A549 (cell line): ENCODE data around the gene COIL. TPM values are rescaled to one million over a fixed set of nuclear protein-coding genes. Genes with fewer than 3 reads are reported as not detected.

Experiments
- ATAC-seq, 2 experiments: fragments of 200-7000 bp in 1 of 2; fragments of >200 bp in 1 of 2; cut with Nextera tagmentation in 1 of 2; cut with Tn5 transposase in 1 of 2; 3 replicates each; pipeline versions ENCODE4 v1.8.0 to v1.9.1; 2018 to 2020; ENCODE audit warnings: mild to moderate bottlenecking in 1 of 2, moderate library complexity in 1 of 2
- CTCF ChIA-PET: fragments of 300-600 bp; sonication (Branson Sonifier 250); formaldehyde crosslinking; extraction: SDS; loops from one replicate; lab custom pipeline; 2021; ENCODE audit warnings: antibody characterized with exemption, inconsistent platforms; lab: Yijun Ruan, JAX
- POLR2A ChIA-PET: fragments of 350-600 bp; formaldehyde crosslinking; extraction: SDS; loops from one replicate; lab custom pipeline; 2021; ENCODE audit warnings: antibody characterized with exemption, inconsistent platforms; lab: Yijun Ruan, JAX
- DNase-seq, 2 experiments: peaks; one replicate each; pipeline versions ENCODE4 v3.0.0 to v3.0.0-alpha.2; 2011 to 2016; ENCODE audit warnings: low read depth in 1 of 2, low spot score in 1 of 2
- FAIRE-seq: peaks from 2 replicates; lab custom pipeline; 2011; peaks lifted over from hg19 to GRCh38; lab: Jason Lieb, UNC
- H3K27ac ChIP-seq, 2 experiments: fragments of >200 bp; sonication (Bioruptor Twin); formaldehyde crosslinking; 3 replicates each; pipeline ENCODE4 v1.5.1; 2016 to 2017
- H3K4me1 ChIP-seq: fragments of >200 bp; sonication (Bioruptor Twin); formaldehyde crosslinking; 3 replicates; pipeline ENCODE4 v1.6.1; 2016
- H3K4me2 ChIP-seq: fragments of >200 bp; sonication (Bioruptor Twin); formaldehyde crosslinking; 3 replicates; pipeline ENCODE4 v1.6.1; 2016
- H3K4me3 ChIP-seq: fragments of >200 bp; sonication (Bioruptor Twin); formaldehyde crosslinking; 3 replicates; pipeline ENCODE4 v1.5.1; 2016
- H3K9me3 ChIP-seq: fragments of >200 bp; sonication (Bioruptor Twin); formaldehyde crosslinking; 3 replicates; pipeline ENCODE4 v1.6.1; 2016
- BCL3 ChIP-seq: fragments of >200 bp; sonication (Bioruptor Twin); formaldehyde crosslinking; IDR thresholded peaks from 3 replicates; pipeline ENCODE4 v1.6.1; 2016
- GATA3 ChIP-seq: IDR thresholded peaks from 2 replicates; pipeline ENCODE4 v1.6.1; 2012; ENCODE audit warnings: borderline replicate concordance
- KDM5A ChIP-seq: fragments of 200-600 bp; sonication (generic); IDR thresholded peaks from 2 replicates; pipeline ENCODE4 v1.6.1; 2016; ENCODE audit warnings: antibody characterized with exemption, mild to moderate bottlenecking
- MAFK ChIP-seq: fragments of 450-650 bp; IDR thresholded peaks from 2 replicates; pipeline ENCODE4 v1.6.1; 2014; ENCODE audit not compliant: partially characterized antibody
- RFX5 ChIP-seq: fragments of 450-650 bp; IDR thresholded peaks from 2 replicates; pipeline ENCODE4 v1.7.1; 2014; ENCODE audit warnings: antibody characterized with exemption, mild to moderate bottlenecking, moderate library complexity
- RNF2 ChIP-seq: fragments of 200-600 bp; sonication (generic); IDR thresholded peaks from 2 replicates; pipeline ENCODE4 v1.6.1; 2016; ENCODE audit warnings: low read depth, mild to moderate bottlenecking, antibody characterized with exemption, moderate library complexity, borderline replicate concordance
- SMC3 ChIP-seq: fragments of >200 bp; sonication (Bioruptor Twin); formaldehyde crosslinking; IDR thresholded peaks from 3 replicates; pipeline ENCODE4 v1.6.1; 2018; ENCODE audit warnings: inconsistent platforms
- SREBF2 ChIP-seq: fragments of 450-650 bp; IDR thresholded peaks from 2 replicates; pipeline ENCODE4 v1.6.1; 2014; ENCODE audit warnings: mild to moderate bottlenecking, moderate library complexity
- TFCP2L1 ChIP-seq: fragments of 250-450 bp; sonication (Bioruptor Pico); IDR thresholded peaks from 2 replicates; pipeline ENCODE4 v1.5.0; 2021; ENCODE audit warnings: mild to moderate bottlenecking
- WGBS: methylation state at CpG from one replicate; pipeline ENCODE4 v1.1.6; 2017; ENCODE audit errors: missing lambda C conversion rate; 5-methylcytosine and 5-hydroxymethylcytosine counted together
- polyA plus RNA-seq, 4 experiments: library from polyadenylated mRNA; depleted of rRNA in 3 of 4; stranded (reverse); fragments of >200 nt; fragmentation: RNase III in 1 of 4; extraction: RNeasy Plus Mini Kit Qiagen cat#74134 plus additional on column Dnase treatment in 1 of 4; gene quantifications; 2 replicates in 3 of 4; 3 replicates in 1 of 4; pipeline ENCODE4 v1.2.3, GENCODE V29; 2011 to 2017
- TF ChIP-seq, protein P1 (sequence below): fragments of >200 bp; sonication (Bioruptor Twin); formaldehyde crosslinking; IDR thresholded peaks from 3 replicates; pipeline ENCODE4 v1.5.1; 2016
- TF ChIP-seq, protein P2 (sequence below): IDR thresholded peaks from 2 replicates; pipeline ENCODE4 v1.6.1; 2012; ENCODE audit warnings: low read depth, borderline replicate concordance
- TF ChIP-seq, protein P3 (sequence below): fragments of 200-600 bp; sonication (generic); IDR thresholded peaks from 2 replicates; pipeline ENCODE4 v1.6.1; 2016; ENCODE audit warnings: antibody characterized with exemption, mild to moderate bottlenecking, moderate library complexity

Gene COIL
- polyA plus RNA-seq, 2 of the 4 experiments (the other 2 are of a cell fraction): 16.9 to 20.3 TPM

DNA sequence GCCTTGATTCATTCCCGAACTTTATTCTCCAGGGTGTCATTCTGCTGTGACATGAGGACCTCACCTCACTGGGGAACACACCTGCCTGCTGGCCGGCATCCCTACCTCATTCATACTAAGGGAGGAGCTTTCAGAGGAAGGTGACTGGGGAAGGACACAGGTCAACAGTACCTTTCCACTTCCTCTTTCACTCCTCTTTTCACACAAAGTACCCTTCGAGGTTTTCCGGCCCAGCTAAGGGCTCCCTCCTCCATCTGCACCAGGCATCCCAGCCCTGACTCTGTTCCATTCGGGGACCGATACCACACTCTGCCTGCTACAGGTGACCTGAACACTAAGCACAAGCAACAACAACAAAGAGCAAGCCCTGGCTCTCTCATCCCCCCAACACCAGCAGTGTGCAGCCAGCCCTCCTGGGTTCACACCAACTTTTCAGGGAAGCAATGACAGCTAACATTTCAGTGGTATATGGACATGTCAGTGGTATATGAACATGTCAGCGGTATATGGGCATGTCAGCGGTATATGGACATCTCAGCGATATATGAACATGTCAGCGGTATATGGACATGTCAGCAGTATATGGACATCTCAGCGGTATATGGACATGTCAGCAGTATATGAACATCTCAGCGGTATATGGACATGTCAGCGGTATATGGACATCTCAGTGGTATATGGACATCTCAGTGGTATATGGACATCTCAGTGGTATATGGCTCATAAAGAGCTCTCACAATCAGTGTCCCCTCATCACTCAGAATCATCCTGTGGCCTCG is 63.0 kb downstream of the COIL start:
- Histone ChIP-seq H3K4me1 (peaks cover 34% of the 10 kb centered on the region), H3K27ac (no peak overlapping the region), H3K4me2 (peak overlapping the region; percentile 26), H3K9me3 (no peaks in the 10 kb centered on the region), H3K4me3 (no peak overlapping the region)
- WGBS: 95% methylated on average over 14 of the region's 14 CpGs
- FAIRE-seq (no peak), DNase-seq (no peak), ATAC-seq (no peak)
- CTCF ChIA-PET: interaction anchor here (1.0 to 1.7 kb wide), 4 partner anchors 9 to 306 kb away, joined by 3 to 5 read pairs (median 4); no protein-coding TSS in a partner anchor
- no peak for TF ChIP-seq GATA3
- TF ChIP-seq MAFK: peak; percentile 76
- POLR2A ChIA-PET: interaction anchor here (1.6 kb wide), 1 partner anchor 16 kb away, joined by 7 read pairs; the partner anchor contains the start of gene TRIM25

- TF ChIP-seq BCL3 (no peak), SMC3 (no peak), KDM5A (no peak), RFX5 (no peak), TFCP2L1 (CRISPR knock-in tag) (no peak), SREBF2 (no peak), RNF2 (no peak)
- TF ChIP-seq, protein P1, sequence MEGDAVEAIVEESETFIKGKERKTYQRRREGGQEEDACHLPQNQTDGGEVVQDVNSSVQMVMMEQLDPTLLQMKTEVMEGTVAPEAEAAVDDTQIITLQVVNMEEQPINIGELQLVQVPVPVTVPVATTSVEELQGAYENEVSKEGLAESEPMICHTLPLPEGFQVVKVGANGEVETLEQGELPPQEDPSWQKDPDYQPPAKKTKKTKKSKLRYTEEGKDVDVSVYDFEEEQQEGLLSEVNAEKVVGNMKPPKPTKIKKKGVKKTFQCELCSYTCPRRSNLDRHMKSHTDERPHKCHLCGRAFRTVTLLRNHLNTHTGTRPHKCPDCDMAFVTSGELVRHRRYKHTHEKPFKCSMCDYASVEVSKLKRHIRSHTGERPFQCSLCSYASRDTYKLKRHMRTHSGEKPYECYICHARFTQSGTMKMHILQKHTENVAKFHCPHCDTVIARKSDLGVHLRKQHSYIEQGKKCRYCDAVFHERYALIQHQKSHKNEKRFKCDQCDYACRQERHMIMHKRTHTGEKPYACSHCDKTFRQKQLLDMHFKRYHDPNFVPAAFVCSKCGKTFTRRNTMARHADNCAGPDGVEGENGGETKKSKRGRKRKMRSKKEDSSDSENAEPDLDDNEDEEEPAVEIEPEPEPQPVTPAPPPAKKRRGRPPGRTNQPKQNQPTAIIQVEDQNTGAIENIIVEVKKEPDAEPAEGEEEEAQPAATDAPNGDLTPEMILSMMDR: no peak
- TF ChIP-seq, protein P2, sequence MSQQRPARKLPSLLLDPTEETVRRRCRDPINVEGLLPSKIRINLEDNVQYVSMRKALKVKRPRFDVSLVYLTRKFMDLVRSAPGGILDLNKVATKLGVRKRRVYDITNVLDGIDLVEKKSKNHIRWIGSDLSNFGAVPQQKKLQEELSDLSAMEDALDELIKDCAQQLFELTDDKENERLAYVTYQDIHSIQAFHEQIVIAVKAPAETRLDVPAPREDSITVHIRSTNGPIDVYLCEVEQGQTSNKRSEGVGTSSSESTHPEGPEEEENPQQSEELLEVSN: no peak
- TF ChIP-seq, protein P3, sequence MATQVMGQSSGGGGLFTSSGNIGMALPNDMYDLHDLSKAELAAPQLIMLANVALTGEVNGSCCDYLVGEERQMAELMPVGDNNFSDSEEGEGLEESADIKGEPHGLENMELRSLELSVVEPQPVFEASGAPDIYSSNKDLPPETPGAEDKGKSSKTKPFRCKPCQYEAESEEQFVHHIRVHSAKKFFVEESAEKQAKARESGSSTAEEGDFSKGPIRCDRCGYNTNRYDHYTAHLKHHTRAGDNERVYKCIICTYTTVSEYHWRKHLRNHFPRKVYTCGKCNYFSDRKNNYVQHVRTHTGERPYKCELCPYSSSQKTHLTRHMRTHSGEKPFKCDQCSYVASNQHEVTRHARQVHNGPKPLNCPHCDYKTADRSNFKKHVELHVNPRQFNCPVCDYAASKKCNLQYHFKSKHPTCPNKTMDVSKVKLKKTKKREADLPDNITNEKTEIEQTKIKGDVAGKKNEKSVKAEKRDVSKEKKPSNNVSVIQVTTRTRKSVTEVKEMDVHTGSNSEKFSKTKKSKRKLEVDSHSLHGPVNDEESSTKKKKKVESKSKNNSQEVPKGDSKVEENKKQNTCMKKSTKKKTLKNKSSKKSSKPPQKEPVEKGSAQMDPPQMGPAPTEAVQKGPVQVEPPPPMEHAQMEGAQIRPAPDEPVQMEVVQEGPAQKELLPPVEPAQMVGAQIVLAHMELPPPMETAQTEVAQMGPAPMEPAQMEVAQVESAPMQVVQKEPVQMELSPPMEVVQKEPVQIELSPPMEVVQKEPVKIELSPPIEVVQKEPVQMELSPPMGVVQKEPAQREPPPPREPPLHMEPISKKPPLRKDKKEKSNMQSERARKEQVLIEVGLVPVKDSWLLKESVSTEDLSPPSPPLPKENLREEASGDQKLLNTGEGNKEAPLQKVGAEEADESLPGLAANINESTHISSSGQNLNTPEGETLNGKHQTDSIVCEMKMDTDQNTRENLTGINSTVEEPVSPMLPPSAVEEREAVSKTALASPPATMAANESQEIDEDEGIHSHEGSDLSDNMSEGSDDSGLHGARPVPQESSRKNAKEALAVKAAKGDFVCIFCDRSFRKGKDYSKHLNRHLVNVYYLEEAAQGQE: no peak
- TF ChIP-seq, all 56 proteins: peak for 0
- FAIRE-seq (no peak), ATAC-seq (no peak; a peak in 1 of 6 replicates), DNase-seq (no peak)
- 73% methylated on average over 4 of the region's 4 CpGs for WGBS
- H3K27ac ChIP-seq: 0 out of 6 replicates have a peak overlapping the region, but pooled peaks of 1 of the 2 experiments have one; percentile 16
- ChIA-PET CTCF (interaction anchor here (1.5 kb wide), 2 partner anchors 9 to 40 kb away, joined by 3 to 4 read pairs; no protein-coding TSS in a partner anchor), POLR2A (no interaction called here)
- H3K4me3 ChIP-seq: no peak overlapping the region
- peaks cover 25% of the 10 kb centered on the region for H3K4me1 ChIP-seq
- H3K4me2 ChIP-seq: peak overlapping the region; percentile 26
- no peaks in the 10 kb centered on the region for H3K9me3 ChIP-seq
Measured at GRCh38 chr17:56896968-56897359, 63.9 kb downstream of the COIL start.
